Hematopoietic multipotent progenitor cell treated with erythropoietin and hydrocortisone succinate and interleukin-3 and kit ligand, for 6 days (in vitro differentiated cells): ENCODE data around the gene AGL.
"Not testable (repeated sequence)": the region's sequence is repeated elsewhere in the genome, so short reads cannot be mapped to it uniquely, and the experiment has no call there.

ENCODE experiments used
- DNase-seq: peaks from one replicate; pipeline ENCODE4 v3.0.0-alpha.2; 2015

Gene AGL

GRCh38 chr1:99944192-99944591 lies 94.0 kb downstream of the AGL start:
- no peak for DNase-seq

GRCh38 chr1:99945174-99945573 lies 95.0 kb downstream of the AGL start:
- DNase-seq, result no peak

GRCh38 chr1:99950486-99950885 lies 100.3 kb downstream of the AGL start:
- DNase-seq, result no peak

- DNase-seq, result no peak
These were observed 102.4 kb downstream of the AGL start for GRCh38 chr1:99952522-99952921.

- DNase-seq, result no peak
These were observed 105.2 kb downstream of the AGL start for GRCh38 chr1:99955375-99955774.

- DNase-seq, result no peak
These were observed 106.6 kb downstream of the AGL start for GRCh38 chr1:99956755-99957154.

- no peak for DNase-seq
These were observed 107.7 kb downstream of the AGL start for GRCh38 chr1:99957818-99958217.

GRCh38 chr1:99959189-99959705 lies 109.1 kb downstream of the AGL start:
- DNase-seq, result not testable (repeated sequence)

- DNase-seq, result not testable (repeated sequence)
These were observed 110.1 kb downstream of the AGL start for GRCh38 chr1:99960260-99960659.

GRCh38 chr1:99963041-99963795 lies 113.1 kb downstream of the AGL start:
- DNase-seq, result peak; percentile 43

- DNase-seq, result no peak
These were observed 114.6 kb downstream of the AGL start for GRCh38 chr1:99964806-99965205.

GRCh38 chr1:99965646-99966375 lies 115.7 kb downstream of the AGL start:
- no peak for DNase-seq

- no peak for DNase-seq
These were observed 118.1 kb downstream of the AGL start for GRCh38 chr1:99968214-99968613.

- no peak for DNase-seq
These were observed 119.1 kb downstream of the AGL start for GRCh38 chr1:99969260-99969728.

- peak; percentile 88 for DNase-seq
These were observed 119.8 kb downstream of the AGL start, which contains the start of gene SLC35A3 for GRCh38 chr1:99969729-99970621. TSS of gene SLC35A3 (plus strand) at chr1:99969996. CDS start at chr1:99993555, 23,559 bp downstream.

GRCh38 chr1:99970713-99971255 lies 120.6 kb downstream of the AGL start:
- DNase-seq, result peak; percentile 37

- DNase-seq, result not testable (repeated sequence)
These were observed 121.9 kb downstream of the AGL start for GRCh38 chr1:99972066-99972465.
